Forelimb muscle (tissue), 1 donor: ENCODE measurements around the gene KIAA1217. TPM values are rescaled to one million over a fixed set of nuclear protein-coding genes. Genes with fewer than 3 reads are reported as not detected.
A peak's percentile ranks its signal among the peaks of the same experiment; 100 is the strongest.

ENCODE experiments used
- DNase-seq: peaks from one replicate; pipeline ENCODE4 v3.0.0-alpha.2; 2013; ENCODE audit warnings: low read depth
- polyA plus RNA-seq: library from polyadenylated mRNA; unstranded; fragments of 120-200 nt; gene quantifications from one replicate; pipeline ENCODE4 v1.2.1, GENCODE V29; 2013; ENCODE audit not compliant: insufficient read length

Gene KIAA1217
- polyA plus RNA-seq, 1 donor: 36.0 TPM

DNA sequence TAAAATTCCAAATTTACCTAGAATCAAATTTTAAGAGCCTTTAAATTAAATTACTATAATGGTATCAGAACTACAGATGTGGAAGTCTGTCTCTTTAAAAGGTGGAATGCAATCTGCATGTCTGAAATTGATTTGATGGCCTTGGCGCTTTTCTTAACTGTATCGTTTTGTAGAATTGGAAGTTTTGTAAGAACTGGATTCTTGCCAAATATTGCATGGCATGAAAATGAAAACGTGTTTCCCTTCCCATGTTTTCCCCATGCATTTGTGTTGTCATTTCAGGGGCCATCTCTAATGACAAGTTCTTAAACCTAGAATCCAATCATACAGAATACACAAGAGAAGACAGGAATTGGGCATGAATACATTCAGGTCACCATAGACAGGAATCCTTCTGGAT is 162.5 kb downstream of the KIAA1217 start:
- DNase-seq: no peak

- peak; percentile 49 for DNase-seq
Measured at GRCh38 chr10:24374134-24374915, 165.4 kb downstream of the KIAA1217 start.

- no peak for DNase-seq
Measured at GRCh38 chr10:24375510-24375909, 166.6 kb downstream of the KIAA1217 start.

- no peak for DNase-seq
Measured at GRCh38 chr10:24376731-24377130, 167.8 kb downstream of the KIAA1217 start.

GRCh38 chr10:24378126-24378920 is 169.4 kb downstream of the KIAA1217 start:
- no peak for DNase-seq

DNA sequence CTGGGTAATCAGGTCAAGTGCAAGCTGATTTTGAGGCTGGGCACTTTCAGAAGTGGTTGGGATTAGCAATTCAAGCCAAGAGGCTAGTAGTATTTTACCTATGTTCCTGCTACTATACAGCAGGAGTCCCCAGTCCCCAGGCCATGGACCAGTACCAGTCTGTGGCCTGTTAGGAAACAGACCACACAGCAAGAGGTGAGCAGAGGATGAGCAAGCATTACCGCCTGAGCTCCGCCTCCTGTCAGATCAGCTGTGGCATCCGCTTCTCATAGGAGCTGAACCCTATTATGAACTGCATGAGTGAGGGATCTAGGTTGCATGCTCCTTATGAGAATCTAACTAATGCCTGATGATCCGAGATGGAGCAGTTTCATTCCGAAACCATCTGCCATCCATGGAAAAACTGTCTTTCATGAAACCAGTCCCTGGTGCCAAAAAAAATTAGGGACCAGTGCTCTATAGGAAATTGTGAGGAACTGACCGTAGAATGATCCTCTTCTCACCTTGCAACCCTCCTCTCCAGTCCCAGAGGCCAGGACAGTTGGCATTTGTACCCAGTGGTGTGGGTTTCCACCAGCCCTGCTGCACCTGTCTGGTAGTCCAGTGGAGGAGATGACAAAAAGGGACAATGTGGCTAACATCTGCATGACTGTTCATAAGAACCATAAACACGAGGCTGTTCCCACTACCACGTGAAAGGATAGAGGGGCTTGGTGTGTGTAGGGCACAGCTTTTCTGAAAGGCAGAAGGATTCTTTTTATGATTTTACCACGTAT is 172.5 kb downstream of the KIAA1217 start:
- no peak for DNase-seq

- DNase-seq: no peak
Measured at GRCh38 chr10:24382045-24382444, 173.1 kb downstream of the KIAA1217 start.

DNA sequence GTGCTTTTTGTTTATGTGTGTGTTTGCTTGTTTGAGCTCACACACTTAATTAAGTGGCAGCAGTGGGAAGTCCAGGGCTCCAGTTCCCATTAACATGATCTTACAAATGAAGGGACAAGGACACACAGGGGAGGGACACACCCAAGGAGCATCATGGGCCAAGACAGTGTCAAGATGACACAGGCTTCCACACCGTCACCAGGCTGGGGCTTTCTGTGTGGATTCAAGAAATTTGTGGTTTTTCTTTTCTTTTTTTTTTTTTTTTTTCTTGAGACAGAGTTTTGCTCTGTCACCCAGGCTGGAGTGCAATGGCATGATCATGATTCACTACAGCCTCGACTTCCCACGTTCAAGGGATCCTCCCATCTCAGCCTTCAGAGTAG is 173.6 kb downstream of the KIAA1217 start:
- no peak for DNase-seq

DNA sequence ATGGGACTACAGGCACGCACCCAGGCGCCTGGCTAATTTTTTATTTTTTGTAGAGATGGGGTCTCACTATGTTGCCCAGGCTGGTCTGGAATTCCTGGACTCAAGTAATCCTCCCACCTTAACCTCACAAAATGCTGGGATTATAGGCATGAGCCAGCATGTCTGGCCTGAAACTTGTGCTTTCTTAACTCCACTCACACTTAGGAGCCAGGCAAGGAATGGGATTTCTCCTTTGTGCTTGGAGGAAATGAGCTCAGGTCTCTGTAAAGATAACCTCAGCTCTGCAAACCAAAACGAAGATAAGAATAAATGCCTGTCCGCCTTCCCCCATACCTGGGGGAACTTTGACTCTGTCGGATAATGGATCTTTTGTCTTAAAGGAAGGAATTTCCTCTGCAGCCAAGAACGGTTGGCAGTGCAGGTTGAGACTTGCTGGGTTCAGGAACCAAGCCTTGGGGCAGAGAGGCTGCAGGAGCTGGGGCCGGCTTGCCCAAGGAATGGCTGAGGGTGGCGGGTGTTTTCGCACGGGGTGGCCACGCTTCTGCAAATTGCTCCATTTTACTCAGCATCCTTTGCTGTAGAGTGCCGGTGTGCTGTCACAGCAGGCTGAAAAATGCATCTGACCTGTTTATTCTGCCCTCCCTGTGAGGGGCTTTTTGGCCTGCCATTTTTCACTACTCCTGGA is 174.2 kb downstream of the KIAA1217 start:
- DNase-seq: no peak

- DNase-seq: peak; percentile 93
Measured at GRCh38 chr10:24383681-24384106, 174.8 kb downstream of the KIAA1217 start.

DNA sequence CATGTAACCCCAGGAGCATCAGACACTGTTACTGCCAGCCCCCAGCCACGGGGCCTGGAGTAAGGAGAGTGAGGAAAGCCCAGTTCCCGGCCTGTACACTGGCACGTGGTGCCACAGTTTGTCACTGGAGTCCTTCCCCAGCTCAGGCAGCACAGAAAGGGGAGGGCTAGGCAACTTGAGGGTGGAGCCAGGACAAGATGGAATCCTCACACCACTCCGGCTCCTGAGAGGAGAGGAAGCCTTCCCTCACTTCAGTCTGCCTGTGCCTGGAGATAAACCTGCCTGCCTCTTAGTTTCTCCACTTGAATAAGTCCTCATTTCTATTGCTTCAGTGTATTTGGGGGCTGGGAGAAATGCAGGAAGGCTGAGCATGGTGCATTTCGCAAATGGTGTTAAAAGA is 176.0 kb downstream of the KIAA1217 start:
- DNase-seq: no peak

DNA sequence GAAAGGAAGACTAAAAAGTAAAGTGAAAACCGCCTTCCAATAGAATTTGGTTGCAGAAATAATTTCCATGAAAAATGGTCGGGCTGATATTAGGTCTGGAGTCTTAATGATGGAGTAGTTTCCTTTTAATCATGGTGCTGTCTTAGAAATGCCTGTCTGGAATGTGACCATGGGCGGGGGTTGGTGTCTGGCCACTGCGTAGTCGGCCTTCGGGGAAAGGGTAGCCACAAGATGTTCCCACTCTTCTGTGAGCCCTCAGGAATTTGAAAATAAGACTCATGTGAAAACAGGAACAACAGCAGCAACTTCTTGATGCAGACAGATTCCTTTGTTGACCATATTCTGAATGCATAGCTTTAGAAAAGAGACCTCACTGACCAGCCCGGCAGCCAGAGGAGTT is 176.8 kb downstream of the KIAA1217 start:
- DNase-seq: no peak

DNA sequence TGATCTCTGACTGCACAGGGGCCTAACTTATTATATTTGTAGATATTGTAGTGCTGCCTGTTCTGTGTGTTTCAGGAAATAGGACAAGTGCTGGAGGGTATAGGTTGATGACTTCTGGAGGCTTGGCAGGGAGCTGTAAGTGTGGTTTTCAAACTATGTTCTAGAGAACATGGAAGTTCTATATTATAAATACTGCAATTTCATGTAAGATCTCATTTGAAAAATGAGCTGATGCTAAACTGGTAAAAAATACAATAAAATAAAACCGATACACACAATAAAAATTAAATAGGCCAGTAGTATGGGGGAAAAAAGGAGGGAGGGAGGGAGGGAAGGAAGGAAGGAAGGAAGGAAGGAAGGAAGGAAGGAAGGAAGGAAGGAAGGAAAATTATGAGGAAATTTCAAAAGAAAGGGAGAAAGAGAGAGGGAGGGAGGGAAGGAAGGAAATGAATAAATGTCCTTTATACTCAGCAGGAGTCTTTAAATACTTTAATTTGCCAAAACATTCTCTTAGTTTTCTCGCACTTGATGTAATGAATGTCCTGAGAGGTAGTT is 181.3 kb downstream of the KIAA1217 start:
- no peak for DNase-seq

DNA sequence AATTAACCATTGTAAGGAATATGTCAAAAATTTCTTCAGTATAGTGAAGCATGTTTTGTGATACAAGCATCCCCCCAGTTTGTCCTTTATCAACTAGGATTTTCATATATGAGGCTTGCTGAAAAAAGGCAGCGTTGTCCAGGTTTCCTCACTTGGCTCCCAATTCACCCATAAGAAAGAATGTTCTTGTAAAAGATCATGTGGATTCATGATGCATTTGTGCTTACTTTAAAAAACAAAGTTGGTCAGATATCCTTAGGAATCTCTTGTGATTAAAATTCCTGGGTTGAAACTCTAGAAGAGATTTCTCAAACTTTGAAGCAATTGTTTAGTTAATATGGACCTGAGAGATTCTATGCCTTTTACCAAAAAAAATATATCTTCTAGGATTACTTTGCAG is 181.8 kb downstream of the KIAA1217 start:
- no peak for DNase-seq

DNA sequence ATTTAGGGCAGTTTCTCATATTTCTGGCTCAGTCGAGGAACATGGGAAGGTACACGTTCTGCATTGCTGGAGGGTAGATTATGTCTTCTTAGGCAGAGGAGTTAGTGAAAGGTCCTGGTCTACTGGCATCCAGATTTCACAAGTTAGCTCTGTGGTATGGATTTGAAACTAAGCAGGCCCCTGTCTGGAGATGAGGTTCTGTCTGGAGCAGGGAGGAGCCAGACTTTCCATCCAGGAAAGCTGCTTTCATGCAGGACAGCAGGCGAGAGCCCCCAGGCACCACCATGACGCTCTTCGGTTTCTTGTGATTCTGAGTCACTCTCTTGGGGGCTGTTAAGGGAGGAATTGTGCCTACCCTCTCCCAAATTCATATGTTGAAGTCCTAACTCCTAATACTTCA is 184.3 kb downstream of the KIAA1217 start:
- DNase-seq: no peak

GRCh38 chr10:24394461-24395190 is 185.7 kb downstream of the KIAA1217 start:
- no peak for DNase-seq

GRCh38 chr10:24396396-24396795 is 187.5 kb downstream of the KIAA1217 start:
- DNase-seq: no peak

DNA sequence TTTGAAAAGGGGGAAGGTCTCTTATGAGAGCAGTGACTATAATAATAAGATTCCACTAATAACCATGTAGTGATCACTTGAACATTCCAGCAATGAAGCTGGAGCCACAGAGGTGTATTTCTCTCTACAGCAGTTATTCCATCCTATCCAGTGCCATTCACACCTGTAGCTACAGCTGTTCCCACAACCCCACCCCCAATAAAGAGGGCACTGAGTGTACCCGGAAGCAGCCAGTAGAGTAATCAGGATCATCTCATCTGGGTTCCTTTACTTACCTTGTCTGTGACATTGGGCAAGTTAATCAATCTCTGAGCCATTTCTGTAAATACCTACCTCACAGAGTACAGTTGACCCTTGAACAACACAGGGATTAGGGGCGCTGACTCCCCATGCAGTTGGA is 188.7 kb downstream of the KIAA1217 start:
- DNase-seq: no peak

DNA sequence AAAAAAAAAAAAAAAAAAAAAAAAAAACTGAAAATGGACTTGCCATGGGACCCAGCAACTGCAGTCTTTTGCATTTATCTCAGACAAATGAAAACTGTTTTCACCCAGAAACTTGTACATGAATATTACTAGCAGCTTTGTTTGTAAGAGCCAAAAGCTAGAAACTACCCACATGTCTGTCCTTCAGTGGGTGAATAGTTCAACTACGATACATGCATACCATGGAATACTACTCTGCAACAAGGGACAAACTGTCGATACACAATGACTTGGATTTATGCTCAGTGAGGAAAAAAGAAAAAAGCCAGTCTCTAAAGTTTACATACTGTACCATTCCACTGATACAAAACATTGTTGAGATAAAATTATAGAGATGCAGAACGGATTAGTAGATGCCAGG is 195.6 kb downstream of the KIAA1217 start:
- DNase-seq: no peak

DNA sequence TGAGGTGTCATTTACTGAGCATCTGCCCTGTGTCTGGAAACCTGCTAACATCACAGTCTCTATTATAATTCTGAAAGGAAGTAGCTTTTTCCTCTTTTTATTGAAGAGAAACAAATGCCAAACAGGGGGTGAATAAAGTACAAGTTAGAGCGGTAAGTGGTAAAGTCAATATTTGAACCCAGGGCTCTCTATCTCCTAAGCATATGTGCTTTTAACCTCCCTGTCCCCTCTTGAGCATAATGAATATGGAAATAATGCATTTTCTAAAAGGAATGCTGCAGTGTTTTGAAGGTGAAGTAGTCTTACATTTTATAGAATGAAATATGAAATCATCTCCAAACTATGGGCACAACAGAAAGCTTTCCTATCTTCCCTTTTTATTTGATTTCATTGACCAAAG is 196.7 kb downstream of the KIAA1217 start:
- no peak for DNase-seq
